ENCODE data around the gene TK2. TPM values are rescaled to one million over a fixed set of nuclear protein-coding genes. Genes with fewer than 3 reads are reported as not detected.

The TK2 gene
- total and polyA plus RNA-seq, 9 of the 15 experiments (the other 6 are each of a cell fraction or from before 2014, with no cell fraction given): 1.1 to 10.2 (median 5.3) TPM

GRCh38 chr16:66469291-66469946, 80.5 kb downstream of the TK2 start:
- ChIA-PET CTCF (ENCODE audit: low intra/inter-chr PET ratio) (no interaction called here), POLR2A (interaction anchor here (0.6 kb wide), 1 partner anchor 19 kb away, joined by 3 read pairs; no protein-coding TSS in a partner anchor)
- no TSS peak for BruUV-seq (replicated peaks)
- Histone ChIP-seq H3K79me2 (ENCODE audit: control insufficient read depth, insufficient read depth, low read length) (no peaks in the 10 kb centered on the region), H3K36me3 (ENCODE audit: control insufficient read depth, insufficient read depth, low read length) (no peaks in the 10 kb centered on the region), H2AFZ (ENCODE audit: low read depth, low read length) (no peak overlapping the region), H4K20me1 (replicated peaks; ENCODE audit: control insufficient read depth, insufficient read depth, low read length) (peaks cover 16% of the 10 kb centered on the region; the same call in 1 of the 2 replicates), H3K9me1 (ENCODE audit: control insufficient read depth, insufficient read depth, low read length) (no peaks in the 10 kb centered on the region), H3K4me1 (replicated peaks in 1 of 2; ENCODE audit: control insufficient read depth in 2 of 2, insufficient read depth in 2 of 2, low read length in 2 of 2) (peaks cover 0 to 11% of the 10 kb centered on the region in 2 experiments; a peak in 2 of 5 replicates), H3K9ac (ENCODE audit: insufficient read depth in 1 of 2, low read depth in 2 of 2, low read length in 2 of 2) (no peak overlapping the region), H3K27me3 (ENCODE audit: control insufficient read depth in 2 of 2, insufficient read depth in 2 of 2, low read length in 2 of 2) (peaks cover 40 to 47% of the 10 kb centered on the region in 2 experiments), H3K4me3 (no peak overlapping the region), H3K9me3 (replicated peaks; ENCODE audit: control insufficient read depth, insufficient read depth, low read depth, low read length) (no peaks in the 10 kb centered on the region), H3K4me2 (ENCODE audit: insufficient read depth, low read length) (no peak overlapping the region), H3K27ac (ENCODE audit: extremely low read depth, low read depth, low read length) (no peak overlapping the region)
- in situ Hi-C loops (cut with MboI): no loop called here
- TF ChIP-seq ZNF3 (CRISPR knock-in tag; IDR thresholded peaks at IDR 0.05) (no peak), ZFP36 (IDR thresholded peaks at IDR 0.05; ENCODE audit: low read depth, low read length, partially characterized antibody) (peak; percentile 33), PML (IDR thresholded peaks at IDR 0.05; ENCODE audit: low read length) (no peak), DNMT1 (IDR thresholded peaks at IDR 0.05) (no peak)
- WGBS (ENCODE audit: insufficient coverage, low coverage, missing lambda C conversion rate): under 1% methylated on average over 25 of the region's 26 CpGs
- intact Hi-C loops (cut with micrococcal nuclease): no loop called here
- FAIRE-seq (no peak), ATAC-seq (no peak), DNase-seq (ENCODE audit: extremely low read depth in 1 of 4, low spot score in 3 of 4) (no peak)

GRCh38 chr16:66468321-66468965, 81.5 kb downstream of the TK2 start:
- Histone ChIP-seq H3K9me3 (replicated peaks; ENCODE audit: control insufficient read depth, insufficient read depth, low read depth, low read length) (no peaks in the 10 kb centered on the region), H3K4me3 (no peak overlapping the region), H3K27ac (ENCODE audit: extremely low read depth, low read depth, low read length) (no peak overlapping the region), H3K4me2 (ENCODE audit: insufficient read depth, low read length) (no peak overlapping the region), H3K79me2 (ENCODE audit: control insufficient read depth, insufficient read depth, low read length) (no peaks in the 10 kb centered on the region), H2AFZ (ENCODE audit: low read depth, low read length) (no peak overlapping the region), H3K4me1 (replicated peaks in 1 of 2; ENCODE audit: control insufficient read depth in 2 of 2, insufficient read depth in 2 of 2, low read length in 2 of 2) (peaks cover 0 to 11% of the 10 kb centered on the region in 2 experiments; a peak in 2 of 5 replicates), H4K20me1 (replicated peaks; ENCODE audit: control insufficient read depth, insufficient read depth, low read length) (peaks cover 16% of the 10 kb centered on the region; the same call in 1 of the 2 replicates), H3K36me3 (ENCODE audit: control insufficient read depth, insufficient read depth, low read length) (no peaks in the 10 kb centered on the region), H3K27me3 (ENCODE audit: control insufficient read depth in 2 of 2, insufficient read depth in 2 of 2, low read length in 2 of 2) (peaks cover 40 to 47% of the 10 kb centered on the region in 2 experiments), H3K9me1 (ENCODE audit: control insufficient read depth, insufficient read depth, low read length) (no peaks in the 10 kb centered on the region), H3K9ac (ENCODE audit: insufficient read depth in 1 of 2, low read depth in 2 of 2, low read length in 2 of 2) (no peak overlapping the region)
- ATAC-seq (no peak), FAIRE-seq (no peak), DNase-seq (ENCODE audit: extremely low read depth in 1 of 4, low spot score in 3 of 4) (no peak)
- ChIA-PET POLR2A (interaction anchor here (0.6 to 1.2 kb wide), 3 partner anchors 13 to 29 kb away, joined by 3 to 4 read pairs (median 3); no protein-coding TSS in a partner anchor), CTCF (ENCODE audit: low intra/inter-chr PET ratio) (no interaction called here)
- intact Hi-C loops (cut with micrococcal nuclease): no loop called here
- WGBS (ENCODE audit: insufficient coverage, low coverage, missing lambda C conversion rate): 0% methylated on average over 11 of the region's 11 CpGs
- BruUV-seq (replicated peaks): no TSS peak
- in situ Hi-C loops (cut with MboI): no loop called here
- TF ChIP-seq ZNF282 (CRISPR knock-in tag; IDR thresholded peaks at IDR 0.05) (no peak), RBM25 (IDR thresholded peaks at IDR 0.05; ENCODE audit: low read depth, low read length, severe bottlenecking) (no peak), CLOCK (CRISPR knock-in tag; IDR thresholded peaks at IDR 0.05; ENCODE audit: borderline replicate concordance) (no peak), NR4A1 (CRISPR knock-in tag; IDR thresholded peaks at IDR 0.05) (no peak), NR4A1 (tag; IDR thresholded peaks at IDR 0.05) (no peak), EGR1 (conservative IDR thresholded peaks at IDR 0.05) (no peak), ZNF347 (CRISPR knock-in tag; IDR thresholded peaks at IDR 0.05; ENCODE audit: low read depth) (no peak)
